Measurements from ENCODE around the gene GSAP. TPM values are rescaled to one million over a fixed set of nuclear protein-coding genes. Genes with fewer than 3 reads are reported as not detected.
A peak's percentile ranks its signal among the peaks of the same experiment; 100 is the strongest.

The GSAP gene
- total RNA-seq, 1 donor from 2014 or later, result 19.6 TPM

DNA sequence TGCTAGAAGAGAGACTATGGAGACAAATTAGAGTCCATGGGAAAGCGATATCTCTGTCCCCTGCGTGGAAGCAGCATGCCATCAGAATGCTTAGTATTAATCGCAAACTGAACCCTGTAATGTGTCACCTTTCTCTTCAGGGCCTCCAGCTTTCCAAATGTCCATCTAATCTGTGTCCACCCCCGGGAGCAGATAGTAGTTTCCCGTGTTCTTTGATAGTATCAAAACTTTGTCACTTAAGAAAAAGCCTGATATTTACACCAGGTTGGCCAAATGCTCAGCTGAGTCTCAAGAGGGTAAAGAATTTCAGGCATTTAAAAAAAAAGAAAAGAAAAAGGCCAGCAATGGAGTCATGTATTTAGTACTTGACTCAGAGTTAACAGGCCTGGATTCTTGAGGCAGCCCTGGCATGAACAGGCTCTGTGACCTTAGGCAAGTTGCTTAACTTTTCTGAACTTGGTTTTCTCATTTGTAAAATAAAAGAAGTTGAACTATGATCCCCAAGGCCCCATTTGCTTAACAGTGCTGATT, 10.4 kb upstream of the GSAP start:
- H3K4me1 Mint-ChIP-seq, result peaks cover 51% of the 10 kb centered on the region
- no peak overlapping the region for H3K4me3 Mint-ChIP-seq
- H3K27ac Mint-ChIP-seq, result peak overlapping the region; percentile 59
- no peaks in the 10 kb centered on the region for H3K27me3 Mint-ChIP-seq (ENCODE audit: low read depth)
- no peaks in the 10 kb centered on the region for H3K36me3 Mint-ChIP-seq
- TF ChIP-seq, protein P1, sequence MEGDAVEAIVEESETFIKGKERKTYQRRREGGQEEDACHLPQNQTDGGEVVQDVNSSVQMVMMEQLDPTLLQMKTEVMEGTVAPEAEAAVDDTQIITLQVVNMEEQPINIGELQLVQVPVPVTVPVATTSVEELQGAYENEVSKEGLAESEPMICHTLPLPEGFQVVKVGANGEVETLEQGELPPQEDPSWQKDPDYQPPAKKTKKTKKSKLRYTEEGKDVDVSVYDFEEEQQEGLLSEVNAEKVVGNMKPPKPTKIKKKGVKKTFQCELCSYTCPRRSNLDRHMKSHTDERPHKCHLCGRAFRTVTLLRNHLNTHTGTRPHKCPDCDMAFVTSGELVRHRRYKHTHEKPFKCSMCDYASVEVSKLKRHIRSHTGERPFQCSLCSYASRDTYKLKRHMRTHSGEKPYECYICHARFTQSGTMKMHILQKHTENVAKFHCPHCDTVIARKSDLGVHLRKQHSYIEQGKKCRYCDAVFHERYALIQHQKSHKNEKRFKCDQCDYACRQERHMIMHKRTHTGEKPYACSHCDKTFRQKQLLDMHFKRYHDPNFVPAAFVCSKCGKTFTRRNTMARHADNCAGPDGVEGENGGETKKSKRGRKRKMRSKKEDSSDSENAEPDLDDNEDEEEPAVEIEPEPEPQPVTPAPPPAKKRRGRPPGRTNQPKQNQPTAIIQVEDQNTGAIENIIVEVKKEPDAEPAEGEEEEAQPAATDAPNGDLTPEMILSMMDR (IDR thresholded peaks at IDR 0.05; ENCODE audit: unreplicated experiment), result no peak
- no peaks in the 10 kb centered on the region for H3K9me3 Mint-ChIP-seq
- DNase-seq (ENCODE audit: low spot score in 2 of 2, unreplicated experiment in 2 of 2), result no peak

DNA sequence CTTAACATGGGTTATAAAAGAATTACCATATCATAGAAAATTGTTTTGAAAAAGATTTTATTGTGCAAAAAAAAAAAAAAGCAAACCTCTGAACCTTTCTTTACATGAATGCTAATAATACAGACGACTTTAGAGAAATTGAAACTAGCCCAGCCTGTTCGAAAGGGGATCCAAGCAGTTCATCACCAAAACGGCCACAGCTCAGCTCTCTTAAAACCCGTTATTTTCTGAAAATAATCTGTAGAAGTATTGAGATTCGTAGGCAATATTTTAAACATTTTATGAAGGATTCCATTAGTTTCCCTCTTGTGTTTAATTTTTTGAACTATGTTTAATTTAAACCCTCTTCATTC, 9.9 kb upstream of the GSAP start:
- H3K4me3 Mint-ChIP-seq, result peak overlapping the region; percentile 25
- peak overlapping the region; percentile 59 for H3K27ac Mint-ChIP-seq
- no peaks in the 10 kb centered on the region for H3K27me3 Mint-ChIP-seq (ENCODE audit: low read depth)
- peaks cover 49% of the 10 kb centered on the region for H3K4me1 Mint-ChIP-seq
- TF ChIP-seq, protein P1 (IDR thresholded peaks at IDR 0.05; ENCODE audit: unreplicated experiment), result no peak
- DNase-seq (ENCODE audit: low spot score in 2 of 2, unreplicated experiment in 2 of 2), result no peak
- H3K9me3 Mint-ChIP-seq, result no peaks in the 10 kb centered on the region
- H3K36me3 Mint-ChIP-seq, result no peaks in the 10 kb centered on the region

DNA sequence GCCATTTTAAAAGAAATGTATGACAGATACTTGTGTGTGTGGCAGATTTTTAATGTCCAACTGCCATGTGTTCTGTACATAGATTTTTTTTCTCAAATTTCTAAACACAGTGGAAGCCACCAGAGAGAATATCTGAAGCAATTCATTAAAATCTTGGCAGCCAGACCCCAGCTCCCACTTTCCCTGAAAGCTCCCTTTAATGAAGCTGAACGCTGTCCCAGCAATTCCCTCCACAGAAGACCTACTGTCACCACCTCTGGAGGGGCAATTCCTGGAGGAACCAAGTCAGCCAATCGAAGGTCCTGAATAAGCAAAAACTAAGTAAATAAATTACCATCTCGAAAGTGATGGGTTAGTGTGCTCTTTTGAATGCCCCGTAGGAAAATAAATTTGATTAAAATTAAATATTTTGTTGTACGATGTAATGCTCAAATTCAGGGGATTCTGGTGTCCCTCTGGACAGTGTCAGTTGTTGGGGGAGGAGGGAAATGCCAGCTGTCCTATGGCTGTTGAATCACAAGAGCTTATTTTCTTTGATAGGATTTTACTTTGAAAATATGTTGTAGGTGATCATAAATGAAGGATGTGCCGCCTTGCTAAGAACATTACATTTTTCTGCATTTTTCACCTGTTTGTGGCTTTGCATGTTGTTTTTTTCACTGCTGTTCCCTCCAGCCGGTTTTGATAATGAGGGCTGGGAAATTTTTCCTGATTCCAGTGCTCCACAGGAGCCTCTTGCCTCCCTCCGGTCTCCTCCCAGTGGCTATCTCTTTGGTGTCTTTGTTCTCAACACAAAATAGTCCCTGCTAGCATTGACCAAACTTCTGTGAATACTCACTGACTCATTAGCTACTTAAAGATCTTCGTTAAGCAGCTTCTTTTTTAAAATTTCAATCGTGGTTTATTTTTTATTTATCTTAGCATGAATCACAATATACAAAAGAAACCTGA, 9.2 kb upstream of the GSAP start:
- H3K27ac Mint-ChIP-seq, result peak overlapping the region; percentile 59
- DNase-seq (ENCODE audit: low spot score in 2 of 2, unreplicated experiment in 2 of 2), result no peak
- H3K9me3 Mint-ChIP-seq, result no peaks in the 10 kb centered on the region
- no peaks in the 10 kb centered on the region for H3K36me3 Mint-ChIP-seq
- TF ChIP-seq, protein P1 (IDR thresholded peaks at IDR 0.05; ENCODE audit: unreplicated experiment), result no peak
- peak overlapping the region; percentile 25 for H3K4me3 Mint-ChIP-seq
- H3K4me1 Mint-ChIP-seq, result peaks cover 42% of the 10 kb centered on the region
- H3K27me3 Mint-ChIP-seq (ENCODE audit: low read depth), result no peaks in the 10 kb centered on the region

DNA sequence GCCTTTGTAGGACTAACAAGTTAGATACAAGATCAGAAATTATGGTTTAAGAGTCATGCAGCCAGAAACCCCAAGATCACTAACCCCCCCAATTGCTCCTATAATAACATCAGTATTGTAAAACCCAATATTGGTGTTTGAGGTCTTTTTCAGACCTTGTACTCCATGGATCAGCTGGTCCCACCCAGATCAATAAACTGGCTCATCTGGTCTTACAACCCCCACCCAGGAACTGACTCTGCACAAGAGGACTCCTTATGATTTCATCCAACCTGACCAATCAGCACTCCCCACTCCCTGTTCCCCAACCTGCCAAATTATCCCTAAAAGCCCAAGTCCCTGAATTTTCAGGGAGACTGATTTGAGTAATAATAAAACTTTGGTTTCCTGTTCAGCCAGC, 6.4 kb upstream of the GSAP start:
- Mint-ChIP-seq H3K27ac (no peak overlapping the region), H3K4me3 (no peak overlapping the region), H3K4me1 (peaks cover 31% of the 10 kb centered on the region), H3K36me3 (no peaks in the 10 kb centered on the region), H3K27me3 (ENCODE audit: low read depth) (no peaks in the 10 kb centered on the region), H3K9me3 (no peaks in the 10 kb centered on the region)
- TF ChIP-seq, protein P1 (IDR thresholded peaks at IDR 0.05; ENCODE audit: unreplicated experiment), result no peak
- DNase-seq (ENCODE audit: low spot score in 2 of 2, unreplicated experiment in 2 of 2), result no peak

DNA sequence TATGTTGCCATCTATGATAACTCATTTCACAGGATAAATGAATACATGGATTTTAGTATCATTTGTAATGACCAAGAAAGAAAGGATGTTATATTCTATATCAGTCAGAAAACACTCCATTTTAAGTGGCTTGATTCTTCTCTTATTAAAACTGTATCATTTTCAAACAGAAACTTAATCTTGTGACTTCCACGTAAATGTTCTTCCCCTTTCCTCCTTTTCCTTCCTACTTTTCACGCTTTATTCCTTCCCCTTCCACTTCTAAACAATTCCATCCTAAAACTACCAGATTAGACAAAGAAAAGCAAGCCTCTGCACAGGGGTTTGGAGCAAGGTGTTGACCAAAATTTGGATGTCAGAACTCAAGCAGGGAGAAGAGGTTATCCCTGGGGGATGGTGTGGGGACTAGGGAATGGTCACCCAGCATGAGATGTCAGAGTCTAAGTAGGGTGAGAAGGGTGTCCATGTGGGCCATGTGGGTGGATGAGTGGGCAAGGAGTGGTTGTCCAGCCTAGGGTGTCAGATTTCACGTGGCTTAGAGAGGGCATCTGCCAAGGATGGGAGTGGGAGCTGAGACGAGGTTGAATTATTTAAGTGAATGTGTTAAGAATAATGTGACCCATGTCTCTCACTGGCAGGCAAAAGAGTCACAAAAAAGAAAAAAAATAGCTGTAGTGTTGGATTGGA, 5.0 kb upstream of the GSAP start:
- H3K27me3 Mint-ChIP-seq (ENCODE audit: low read depth), result peaks cover 4% of the 10 kb centered on the region
- no peak overlapping the region for H3K27ac Mint-ChIP-seq
- no peaks in the 10 kb centered on the region for H3K9me3 Mint-ChIP-seq
- H3K36me3 Mint-ChIP-seq, result no peaks in the 10 kb centered on the region
- no peak overlapping the region for H3K4me3 Mint-ChIP-seq
- TF ChIP-seq, protein P1 (IDR thresholded peaks at IDR 0.05; ENCODE audit: unreplicated experiment), result no peak
- DNase-seq (ENCODE audit: low spot score in 2 of 2, unreplicated experiment in 2 of 2), result no peak
- H3K4me1 Mint-ChIP-seq, result peaks cover 23% of the 10 kb centered on the region

All from mesothelial cell of epicardium (in vitro differentiated cells).